SK-N-MC (cell line): ENCODE measurements around the gene TMEM135.
"Not testable (repeated sequence)": the region's sequence is repeated elsewhere in the genome, so short reads cannot be mapped to it uniquely, and the experiment has no call there.

Source experiments
- DNase-seq: peaks from one replicate; pipeline ENCODE4 v3.0.0-alpha.2; 2011; ENCODE audit warnings: low read depth, low spot score
- H3K27ac ChIP-seq: fragments of 200-600 bp; sonication (generic); 2 replicates; pipeline ENCODE4 v1.5.1; 2016; ENCODE audit warnings: mixed run types
- H3K36me3 ChIP-seq: fragments of 200-600 bp; sonication (generic); 2 replicates; pipeline ENCODE4 v1.6.1; 2017; ENCODE audit warnings: antibody characterized with exemption, low read length, mixed read lengths; ENCODE audit not compliant: insufficient read depth
- H3K4me3 ChIP-seq: fragments of 200-600 bp; sonication (generic); 2 replicates; pipeline ENCODE4 v1.5.1; 2016
- H3K9ac ChIP-seq: fragments of 200-600 bp; sonication (generic); 2 replicates; pipeline ENCODE4 v1.8.0; 2017; ENCODE audit warnings: mixed run types, mixed read lengths; ENCODE audit not compliant: insufficient read length
- H3K9me3 ChIP-seq: fragments of 200-600 bp; sonication (generic); 2 replicates; pipeline ENCODE4 v1.6.1; 2017; ENCODE audit warnings: low read depth, mild to moderate bottlenecking, antibody characterized with exemption, low read length, moderate library complexity, mixed read lengths
- EZH2 ChIP-seq: fragments of 200-600 bp; sonication (generic); IDR thresholded peaks from one replicate; pipeline ENCODE4 v1.6.1; 2017; ENCODE audit warnings: antibody characterized with exemption
- FOXP2 ChIP-seq: optimal IDR thresholded peaks from 2 replicates; pipeline ENCODE3; 2011; ENCODE audit warnings: mild to moderate bottlenecking, moderate library complexity; ENCODE audit not compliant: insufficient read depth; ENCODE audit errors: extremely low read length, control extremely low read depth
- POLR2AphosphoS5 ChIP-seq: IDR thresholded peaks from 2 replicates; pipeline ENCODE4 v1.6.1; 2012; ENCODE audit warnings: mild to moderate bottlenecking, low read depth, low read length, borderline replicate concordance

TMEM135 gene

GRCh38 chr11:87259736-87260135 lies 222.0 kb downstream of the TMEM135 start:
- Histone ChIP-seq H3K27ac (no peak overlapping the region; the same call in 1 of the 2 replicates), H3K9me3 (no peaks in the 10 kb centered on the region), H3K9ac (no peak overlapping the region), H3K4me3 (no peak overlapping the region), H3K36me3 (no peaks in the 10 kb centered on the region)
- no peak for TF ChIP-seq POLR2AphosphoS5
- no peak for TF ChIP-seq EZH2
- no peak for TF ChIP-seq FOXP2
- no peak for DNase-seq

- Histone ChIP-seq H3K9ac (no peak overlapping the region), H3K36me3 (no peaks in the 10 kb centered on the region), H3K4me3 (no peak overlapping the region), H3K9me3 (no peaks in the 10 kb centered on the region), H3K27ac (no peak overlapping the region; the same call in 1 of the 2 replicates)
- DNase-seq: no peak
- TF ChIP-seq POLR2AphosphoS5: no peak
- no peak for TF ChIP-seq EZH2
- TF ChIP-seq FOXP2: no peak
These were observed 223.1 kb downstream of the TMEM135 start for GRCh38 chr11:87260811-87261210.

- no peaks in the 10 kb centered on the region for H3K36me3 ChIP-seq
- no peak overlapping the region for H3K9ac ChIP-seq
- peak overlapping the region; percentile 35; the same call in 1 of the 2 replicates for H3K27ac ChIP-seq
- no peak for DNase-seq
- no peak for TF ChIP-seq POLR2AphosphoS5
- no peak for TF ChIP-seq EZH2
- no peak for TF ChIP-seq FOXP2
- no peaks in the 10 kb centered on the region for H3K9me3 ChIP-seq
- H3K4me3 ChIP-seq: no peak overlapping the region
These were observed 225.6 kb downstream of the TMEM135 start for GRCh38 chr11:87263264-87263838.

- no peak overlapping the region for H3K9ac ChIP-seq
- no peak overlapping the region for H3K4me3 ChIP-seq
- no peak for DNase-seq
- H3K9me3 ChIP-seq: no peaks in the 10 kb centered on the region
- H3K36me3 ChIP-seq: no peaks in the 10 kb centered on the region
- no peak for TF ChIP-seq EZH2
- TF ChIP-seq POLR2AphosphoS5: no peak
- no peak for TF ChIP-seq FOXP2
- peak overlapping the region; percentile 35; the same call in 1 of the 2 replicates for H3K27ac ChIP-seq
These were observed 226.2 kb downstream of the TMEM135 start for GRCh38 chr11:87263979-87264378.

- Histone ChIP-seq H3K9me3 (no peaks in the 10 kb centered on the region), H3K4me3 (no peak overlapping the region), H3K36me3 (no peaks in the 10 kb centered on the region), H3K27ac (peak overlapping the region; percentile 23; the same call in 1 of the 2 replicates), H3K9ac (no peak overlapping the region)
- TF ChIP-seq EZH2: no peak
- no peak for TF ChIP-seq FOXP2
- no peak for TF ChIP-seq POLR2AphosphoS5
- no peak for DNase-seq
These were observed 227.4 kb downstream of the TMEM135 start for GRCh38 chr11:87265132-87265531.

- Histone ChIP-seq H3K4me3 (no peak overlapping the region), H3K27ac (no peak overlapping the region), H3K9me3 (no peaks in the 10 kb centered on the region), H3K36me3 (no peaks in the 10 kb centered on the region), H3K9ac (no peak overlapping the region)
- no peak for DNase-seq
- no peak for TF ChIP-seq POLR2AphosphoS5
- no peak for TF ChIP-seq FOXP2
- TF ChIP-seq EZH2: no peak
These were observed 228.2 kb downstream of the TMEM135 start for GRCh38 chr11:87265979-87266378.

GRCh38 chr11:87266751-87267150 lies 229.0 kb downstream of the TMEM135 start:
- DNase-seq: no peak
- Histone ChIP-seq H3K9me3 (no peaks in the 10 kb centered on the region), H3K9ac (no peak overlapping the region), H3K36me3 (no peaks in the 10 kb centered on the region), H3K27ac (no peak overlapping the region), H3K4me3 (no peak overlapping the region)
- TF ChIP-seq FOXP2 (no peak), EZH2 (no peak), POLR2AphosphoS5 (no peak)

- not testable (repeated sequence) for DNase-seq, H3K36me3 ChIP-seq, H3K4me3 ChIP-seq, H3K9me3 ChIP-seq, H3K9ac ChIP-seq, H3K27ac ChIP-seq
These were observed 234.2 kb downstream of the TMEM135 start for GRCh38 chr11:87271951-87272350.

GRCh38 chr11:87275176-87275575 lies 237.4 kb downstream of the TMEM135 start:
- DNase-seq: no peak
- Histone ChIP-seq H3K36me3 (no peaks in the 10 kb centered on the region), H3K9ac (no peak overlapping the region), H3K27ac (no peak overlapping the region), H3K4me3 (no peak overlapping the region), H3K9me3 (no peaks in the 10 kb centered on the region)
- TF ChIP-seq POLR2AphosphoS5: no peak
- TF ChIP-seq FOXP2: no peak
- no peak for TF ChIP-seq EZH2
